Measurements from ENCODE around the gene GRID1.
"Not testable (repeated sequence)": the region's sequence is repeated elsewhere in the genome, so short reads cannot be mapped to it uniquely, and the experiment has no call there.

GRID1 gene

GRCh38 chr10:86078639-86079035 is 288.0 kb downstream of the GRID1 start:
- H3K27me3 ChIP-seq (ENCODE audit: insufficient read depth, poor library complexity, severe bottlenecking) = no peaks in the 10 kb centered on the region
- TF ChIP-seq, protein P1, sequence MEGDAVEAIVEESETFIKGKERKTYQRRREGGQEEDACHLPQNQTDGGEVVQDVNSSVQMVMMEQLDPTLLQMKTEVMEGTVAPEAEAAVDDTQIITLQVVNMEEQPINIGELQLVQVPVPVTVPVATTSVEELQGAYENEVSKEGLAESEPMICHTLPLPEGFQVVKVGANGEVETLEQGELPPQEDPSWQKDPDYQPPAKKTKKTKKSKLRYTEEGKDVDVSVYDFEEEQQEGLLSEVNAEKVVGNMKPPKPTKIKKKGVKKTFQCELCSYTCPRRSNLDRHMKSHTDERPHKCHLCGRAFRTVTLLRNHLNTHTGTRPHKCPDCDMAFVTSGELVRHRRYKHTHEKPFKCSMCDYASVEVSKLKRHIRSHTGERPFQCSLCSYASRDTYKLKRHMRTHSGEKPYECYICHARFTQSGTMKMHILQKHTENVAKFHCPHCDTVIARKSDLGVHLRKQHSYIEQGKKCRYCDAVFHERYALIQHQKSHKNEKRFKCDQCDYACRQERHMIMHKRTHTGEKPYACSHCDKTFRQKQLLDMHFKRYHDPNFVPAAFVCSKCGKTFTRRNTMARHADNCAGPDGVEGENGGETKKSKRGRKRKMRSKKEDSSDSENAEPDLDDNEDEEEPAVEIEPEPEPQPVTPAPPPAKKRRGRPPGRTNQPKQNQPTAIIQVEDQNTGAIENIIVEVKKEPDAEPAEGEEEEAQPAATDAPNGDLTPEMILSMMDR (IDR thresholded peaks at IDR 0.05; ENCODE audit: poor library complexity, severe bottlenecking) = no peak
- H3K27ac ChIP-seq (ENCODE audit: poor library complexity, severe bottlenecking) = no peak overlapping the region
- H3K4me3 ChIP-seq (ENCODE audit: severe bottlenecking) = no peak overlapping the region
- no peak for ATAC-seq (ENCODE audit: low read depth)
- no peak for DNase-seq (ENCODE audit: low spot score)
- no peaks in the 10 kb centered on the region for H3K4me1 ChIP-seq (ENCODE audit: insufficient read depth, poor library complexity, severe bottlenecking)
- no peaks in the 10 kb centered on the region for H3K9me3 ChIP-seq (ENCODE audit: severe bottlenecking)
- no peaks in the 10 kb centered on the region for H3K36me3 ChIP-seq (ENCODE audit: low read depth)

GRCh38 chr10:86077871-86078638 is 288.5 kb downstream of the GRID1 start:
- H3K4me3 ChIP-seq (ENCODE audit: severe bottlenecking) = no peak overlapping the region
- no peaks in the 10 kb centered on the region for H3K27me3 ChIP-seq (ENCODE audit: insufficient read depth, poor library complexity, severe bottlenecking)
- H3K4me1 ChIP-seq (ENCODE audit: insufficient read depth, poor library complexity, severe bottlenecking) = no peaks in the 10 kb centered on the region
- H3K36me3 ChIP-seq (ENCODE audit: low read depth) = no peaks in the 10 kb centered on the region
- no peak overlapping the region for H3K27ac ChIP-seq (ENCODE audit: poor library complexity, severe bottlenecking)
- DNase-seq (ENCODE audit: low spot score) (no peak), ATAC-seq (ENCODE audit: low read depth) (no peak)
- no peaks in the 10 kb centered on the region for H3K9me3 ChIP-seq (ENCODE audit: severe bottlenecking)
- TF ChIP-seq, protein P1 (IDR thresholded peaks at IDR 0.05; ENCODE audit: poor library complexity, severe bottlenecking) = no peak

DNA sequence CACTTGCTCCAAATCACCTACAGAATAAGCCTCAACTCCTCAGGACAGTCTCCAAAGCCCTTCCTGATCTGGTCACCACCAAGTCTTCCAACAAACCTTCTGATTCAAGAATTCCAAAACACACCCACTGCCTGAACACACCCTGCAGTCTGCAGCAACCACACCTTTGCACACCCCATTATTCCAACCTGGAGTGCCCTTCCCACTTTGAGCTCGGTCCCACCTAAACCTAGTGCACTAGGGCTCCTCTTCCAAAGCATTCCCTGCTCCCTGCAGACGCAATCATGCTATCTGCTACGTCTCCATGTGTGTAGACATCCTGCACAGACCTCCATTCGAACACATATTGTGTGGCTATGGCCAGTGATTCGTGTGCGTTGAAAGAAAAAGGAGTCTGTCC is 289.3 kb downstream of the GRID1 start:
- H3K27me3 ChIP-seq (ENCODE audit: insufficient read depth, poor library complexity, severe bottlenecking) = no peaks in the 10 kb centered on the region
- no peaks in the 10 kb centered on the region for H3K4me1 ChIP-seq (ENCODE audit: insufficient read depth, poor library complexity, severe bottlenecking)
- no peaks in the 10 kb centered on the region for H3K9me3 ChIP-seq (ENCODE audit: severe bottlenecking)
- ATAC-seq (ENCODE audit: low read depth) (no peak), DNase-seq (ENCODE audit: low spot score) (no peak)
- TF ChIP-seq, protein P1 (IDR thresholded peaks at IDR 0.05; ENCODE audit: poor library complexity, severe bottlenecking) = no peak
- H3K27ac ChIP-seq (ENCODE audit: poor library complexity, severe bottlenecking) = no peak overlapping the region
- H3K36me3 ChIP-seq (ENCODE audit: low read depth) = no peaks in the 10 kb centered on the region
- H3K4me3 ChIP-seq (ENCODE audit: severe bottlenecking) = no peak overlapping the region

GRCh38 chr10:86076497-86076896 is 290.1 kb downstream of the GRID1 start:
- not testable (repeated sequence) for H3K4me1 ChIP-seq (ENCODE audit: insufficient read depth, poor library complexity, severe bottlenecking); DNase-seq (ENCODE audit: low spot score); H3K27ac ChIP-seq (ENCODE audit: poor library complexity, severe bottlenecking); H3K9me3 ChIP-seq (ENCODE audit: severe bottlenecking); H3K4me3 ChIP-seq (ENCODE audit: severe bottlenecking); H3K36me3 ChIP-seq (ENCODE audit: low read depth); ATAC-seq (ENCODE audit: low read depth); H3K27me3 ChIP-seq (ENCODE audit: insufficient read depth, poor library complexity, severe bottlenecking)

- H3K27me3 ChIP-seq (ENCODE audit: insufficient read depth, poor library complexity, severe bottlenecking) = no peaks in the 10 kb centered on the region
- no peaks in the 10 kb centered on the region for H3K36me3 ChIP-seq (ENCODE audit: low read depth)
- ATAC-seq (ENCODE audit: low read depth) (no peak), DNase-seq (ENCODE audit: low spot score) (no peak)
- no peak overlapping the region for H3K27ac ChIP-seq (ENCODE audit: poor library complexity, severe bottlenecking)
- no peaks in the 10 kb centered on the region for H3K4me1 ChIP-seq (ENCODE audit: insufficient read depth, poor library complexity, severe bottlenecking)
- H3K4me3 ChIP-seq (ENCODE audit: severe bottlenecking) = no peak overlapping the region
- no peaks in the 10 kb centered on the region for H3K9me3 ChIP-seq (ENCODE audit: severe bottlenecking)
- TF ChIP-seq, protein P1 (IDR thresholded peaks at IDR 0.05; ENCODE audit: poor library complexity, severe bottlenecking) = no peak
Observed at GRCh38 chr10:86075512-86075911, 291.1 kb downstream of the GRID1 start.
